ENCODE results near the gene HID1.
"Not testable (repeated sequence)": the region's sequence is repeated elsewhere in the genome, so short reads cannot be mapped to it uniquely, and the experiment has no call there.

HID1 gene, protein sequence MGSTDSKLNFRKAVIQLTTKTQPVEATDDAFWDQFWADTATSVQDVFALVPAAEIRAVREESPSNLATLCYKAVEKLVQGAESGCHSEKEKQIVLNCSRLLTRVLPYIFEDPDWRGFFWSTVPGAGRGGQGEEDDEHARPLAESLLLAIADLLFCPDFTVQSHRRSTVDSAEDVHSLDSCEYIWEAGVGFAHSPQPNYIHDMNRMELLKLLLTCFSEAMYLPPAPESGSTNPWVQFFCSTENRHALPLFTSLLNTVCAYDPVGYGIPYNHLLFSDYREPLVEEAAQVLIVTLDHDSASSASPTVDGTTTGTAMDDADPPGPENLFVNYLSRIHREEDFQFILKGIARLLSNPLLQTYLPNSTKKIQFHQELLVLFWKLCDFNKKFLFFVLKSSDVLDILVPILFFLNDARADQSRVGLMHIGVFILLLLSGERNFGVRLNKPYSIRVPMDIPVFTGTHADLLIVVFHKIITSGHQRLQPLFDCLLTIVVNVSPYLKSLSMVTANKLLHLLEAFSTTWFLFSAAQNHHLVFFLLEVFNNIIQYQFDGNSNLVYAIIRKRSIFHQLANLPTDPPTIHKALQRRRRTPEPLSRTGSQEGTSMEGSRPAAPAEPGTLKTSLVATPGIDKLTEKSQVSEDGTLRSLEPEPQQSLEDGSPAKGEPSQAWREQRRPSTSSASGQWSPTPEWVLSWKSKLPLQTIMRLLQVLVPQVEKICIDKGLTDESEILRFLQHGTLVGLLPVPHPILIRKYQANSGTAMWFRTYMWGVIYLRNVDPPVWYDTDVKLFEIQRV
- total RNA-seq: 1.7 to 9.8 (median 8.6) reads per million in 3 experiments

DNA sequence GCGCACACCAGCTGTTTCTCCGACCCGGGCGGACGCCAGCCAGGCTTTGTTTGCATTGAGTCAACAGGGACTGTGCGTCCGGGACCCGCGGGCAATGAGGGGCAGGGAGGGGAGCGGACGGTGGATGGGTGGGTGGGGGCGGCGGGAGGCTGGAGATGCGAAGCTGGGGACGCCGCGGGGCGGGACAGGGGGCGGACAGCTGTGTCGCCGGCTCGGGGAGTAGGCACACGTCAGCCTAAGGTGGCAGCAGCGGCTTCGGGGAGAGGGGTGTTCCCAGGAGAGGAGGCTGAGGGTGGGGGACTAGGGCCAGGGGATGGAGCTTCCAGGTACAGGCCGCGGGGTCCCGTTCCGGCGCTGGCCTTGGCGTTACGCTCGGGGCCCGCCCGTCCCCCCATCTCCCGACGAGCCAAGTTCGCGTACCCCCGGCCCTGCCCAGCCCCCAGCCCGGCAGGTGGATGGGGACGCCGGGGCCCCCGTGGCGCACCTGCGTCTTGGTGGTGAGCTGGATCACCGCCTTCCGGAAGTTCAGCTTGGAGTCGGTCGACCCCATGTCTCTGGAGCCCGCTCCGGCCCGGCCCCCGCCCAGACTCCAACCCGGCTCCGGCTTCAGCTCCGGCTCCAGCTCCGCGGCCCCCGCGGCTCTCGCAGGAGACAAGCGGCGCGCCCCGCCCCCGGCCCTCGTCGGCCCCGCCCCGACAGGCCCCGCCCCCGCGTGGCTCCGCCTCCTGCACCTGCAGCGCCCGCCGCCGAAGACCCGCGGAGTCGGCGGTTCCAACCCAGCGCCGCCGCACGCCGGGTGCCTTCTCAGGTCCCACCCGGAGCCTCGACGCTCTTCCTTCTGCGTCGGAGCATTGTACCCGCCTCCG lies at the start of gene HID1:
TSS of gene HID1 (minus strand) at position 653 of the 866 bp plus-strand sequence. CDS start at position 550, 103 bp downstream.
- peak; percentile 64 for DNase-seq

DNA sequence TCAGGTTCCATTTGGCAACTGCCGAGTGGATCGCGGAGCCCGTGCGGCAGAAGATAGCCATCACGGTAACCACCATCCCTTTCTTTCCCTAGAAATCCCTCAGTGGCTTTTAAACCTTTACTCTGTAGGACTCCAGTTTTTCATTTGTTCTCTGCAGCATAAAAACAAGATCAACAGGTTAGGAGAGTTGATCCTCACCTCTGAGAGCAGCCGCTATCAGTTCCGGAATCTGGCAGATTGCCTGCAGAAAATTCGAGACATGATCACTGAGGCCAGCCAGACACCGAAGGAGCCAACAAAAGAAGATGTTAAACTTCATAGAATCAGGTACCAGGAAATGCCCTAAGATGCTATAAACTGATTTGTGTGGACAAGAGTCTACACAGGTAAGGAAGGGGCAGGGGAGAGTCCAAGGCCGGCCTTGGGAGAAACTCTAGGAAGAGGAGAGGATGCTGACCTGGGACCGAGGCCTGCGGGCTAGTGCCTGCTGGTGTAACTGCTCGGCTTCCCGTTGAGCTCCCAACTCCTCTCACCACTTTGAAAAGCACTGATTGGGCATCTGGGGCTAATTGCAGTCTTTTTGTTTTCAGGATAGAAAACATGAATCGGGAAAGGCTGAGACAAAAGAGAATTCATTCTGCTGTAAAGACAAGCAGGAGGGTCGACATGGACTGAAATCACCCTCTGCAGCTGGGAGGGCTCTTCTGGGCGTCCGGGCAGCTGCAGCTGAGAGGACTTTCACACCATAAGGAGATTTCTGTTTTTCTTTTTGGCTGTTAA lies 48.0 kb upstream of the HID1 start:
- no peak for DNase-seq

DNA sequence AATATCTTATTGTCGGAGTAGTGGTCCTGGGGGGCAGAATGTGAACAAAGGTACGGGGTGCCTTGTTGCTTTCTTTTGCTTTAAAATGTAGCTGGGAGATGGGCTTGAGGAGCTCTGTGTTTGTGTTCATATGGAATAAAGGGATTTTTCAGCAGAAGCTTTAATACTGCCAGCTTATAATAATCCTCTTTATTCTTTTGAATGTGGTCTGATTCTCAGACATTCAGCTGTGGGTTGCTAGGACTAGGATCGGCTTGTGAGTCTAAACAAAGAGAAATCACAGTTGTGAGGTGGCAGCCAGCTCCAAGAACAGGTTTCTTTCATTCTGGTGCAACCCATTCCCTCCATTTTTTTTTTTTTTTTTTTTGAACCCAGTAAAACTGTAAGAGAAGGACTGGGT lies 47.2 kb upstream of the HID1 start:
- no peak for DNase-seq

DNA sequence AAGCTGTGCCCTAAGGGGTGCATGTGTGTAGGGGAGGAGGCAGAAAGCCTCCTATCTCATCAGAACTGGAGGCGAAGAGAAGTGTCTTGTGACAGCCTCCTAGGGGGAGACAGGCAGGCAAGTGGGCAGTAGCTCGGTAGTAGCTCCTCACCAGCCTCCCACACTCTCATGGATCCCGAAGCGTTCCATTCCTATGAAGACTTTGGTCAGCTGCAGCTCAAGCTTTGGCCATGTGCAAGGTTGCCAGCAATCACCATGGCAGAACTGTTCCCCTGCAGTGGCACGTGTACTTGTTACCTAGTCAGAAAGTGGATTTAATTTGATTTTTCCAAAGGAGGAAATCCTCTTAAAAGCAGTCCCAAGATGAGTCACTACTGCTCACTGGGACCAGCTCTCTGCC lies 46.6 kb upstream of the HID1 start:
- DNase-seq: no peak

DNA sequence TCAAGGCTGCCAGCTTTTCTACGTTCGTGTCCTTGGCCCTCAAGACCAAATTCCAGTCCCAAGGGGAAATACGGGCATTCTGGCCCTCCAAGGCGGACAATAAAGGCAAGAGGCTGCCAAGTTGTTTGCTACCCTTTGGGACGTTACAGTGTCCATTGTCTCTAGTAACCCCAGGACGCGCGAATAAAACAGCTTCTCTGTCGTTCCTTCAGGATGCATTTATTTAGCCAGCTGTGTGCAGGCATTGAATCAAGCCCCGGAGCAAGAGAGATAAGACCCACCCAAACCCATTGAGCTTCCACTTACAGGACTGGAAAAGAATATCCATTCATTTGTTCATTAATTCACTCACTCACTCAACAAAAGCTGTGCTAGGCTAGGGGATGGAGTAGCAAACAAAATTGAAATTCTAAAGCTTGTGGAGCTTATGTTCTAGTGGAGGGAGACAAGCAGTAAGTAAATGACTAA lies 40.6 kb upstream of the HID1 start:
- no peak for DNase-seq

DNA sequence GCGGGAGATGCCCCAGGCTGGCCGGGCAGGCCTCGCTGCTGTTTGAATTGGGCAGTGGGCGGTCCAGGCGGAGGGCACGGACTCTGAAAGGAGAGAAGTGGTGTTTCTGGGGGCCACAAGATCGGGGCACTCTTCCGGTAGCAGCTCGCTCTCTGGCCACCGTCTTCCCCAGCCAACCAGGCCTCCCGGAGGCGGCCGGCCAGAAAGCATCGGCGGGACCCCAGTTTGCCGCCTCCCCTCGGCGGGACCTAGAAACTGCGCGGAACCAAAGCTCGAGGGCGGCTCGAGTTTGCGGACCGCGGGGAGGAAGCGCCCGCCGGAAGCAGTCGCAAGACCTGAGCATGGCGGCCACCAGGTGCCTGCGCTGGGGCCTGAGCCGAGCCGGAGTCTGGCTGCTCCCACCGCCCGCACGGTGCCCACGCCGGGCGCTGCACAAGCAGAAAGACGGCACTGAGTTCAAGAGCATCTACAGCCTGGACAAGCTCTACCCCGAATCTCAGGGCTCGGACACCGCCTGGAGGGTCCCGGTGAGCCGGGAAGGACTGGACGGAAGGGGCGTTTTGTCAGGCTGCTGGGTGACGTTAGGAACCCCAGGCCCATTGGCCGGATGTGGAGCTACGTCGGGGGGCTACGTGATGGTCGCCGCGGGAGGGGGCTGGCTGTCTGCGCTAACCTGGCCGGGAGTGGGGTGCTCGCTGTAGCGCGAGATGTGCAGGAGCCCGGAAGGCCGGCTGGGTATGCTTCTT lies 40.0 kb upstream of the HID1 start, which contains the start of gene MRPL58:
TSS of gene MRPL58 (plus strand) at position 325 of the 746 bp plus-strand sequence. CDS start at position 342, 17 bp downstream.
- DNase-seq: peak; percentile 71

DNA sequence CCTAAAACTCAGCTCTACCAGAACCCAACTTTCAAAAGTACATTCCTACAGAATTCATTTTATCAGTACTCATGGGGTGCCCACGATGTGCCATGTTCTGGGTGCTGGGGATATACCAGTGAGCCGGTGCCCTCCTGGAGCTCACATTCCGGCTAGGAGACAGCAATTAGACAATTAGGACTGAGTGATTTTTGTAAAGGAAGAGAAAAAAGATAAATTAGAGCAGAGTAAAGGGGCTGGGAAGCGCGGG lies 39.5 kb upstream of the HID1 start:
- no peak for DNase-seq

DNA sequence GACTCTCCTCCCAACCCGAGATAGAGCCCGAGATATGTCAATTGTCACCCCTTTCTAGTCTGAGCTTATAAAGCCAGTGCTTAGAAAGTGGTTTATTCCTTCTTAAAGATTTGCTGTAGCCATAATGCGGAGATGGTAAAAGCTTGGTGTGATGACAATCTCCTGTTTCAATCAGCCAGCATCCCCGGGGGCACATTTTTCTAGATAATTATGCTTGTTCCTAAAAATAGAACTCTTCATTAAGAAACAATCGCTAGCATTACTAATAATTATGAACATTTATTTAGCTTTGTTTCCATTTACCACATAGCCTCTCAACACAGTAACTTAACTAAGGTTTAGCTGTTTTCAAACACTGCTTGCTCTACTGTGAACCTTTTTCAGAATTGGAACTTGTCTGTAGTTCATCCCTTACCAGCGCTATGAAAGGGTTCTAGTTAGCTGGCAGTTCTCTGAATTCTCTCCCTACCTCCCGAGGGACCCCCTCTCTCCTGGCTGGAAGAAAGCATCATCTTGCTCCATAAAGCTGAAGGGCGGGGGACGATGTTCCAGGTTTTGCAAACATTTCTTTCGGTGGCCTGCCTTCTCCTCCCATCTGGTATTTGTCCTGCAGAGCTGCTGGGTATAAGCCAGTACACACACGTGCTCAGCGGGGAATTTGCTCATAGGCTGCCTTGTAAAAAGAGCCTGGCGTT lies 39.0 kb upstream of the HID1 start:
- DNase-seq: no peak

DNA sequence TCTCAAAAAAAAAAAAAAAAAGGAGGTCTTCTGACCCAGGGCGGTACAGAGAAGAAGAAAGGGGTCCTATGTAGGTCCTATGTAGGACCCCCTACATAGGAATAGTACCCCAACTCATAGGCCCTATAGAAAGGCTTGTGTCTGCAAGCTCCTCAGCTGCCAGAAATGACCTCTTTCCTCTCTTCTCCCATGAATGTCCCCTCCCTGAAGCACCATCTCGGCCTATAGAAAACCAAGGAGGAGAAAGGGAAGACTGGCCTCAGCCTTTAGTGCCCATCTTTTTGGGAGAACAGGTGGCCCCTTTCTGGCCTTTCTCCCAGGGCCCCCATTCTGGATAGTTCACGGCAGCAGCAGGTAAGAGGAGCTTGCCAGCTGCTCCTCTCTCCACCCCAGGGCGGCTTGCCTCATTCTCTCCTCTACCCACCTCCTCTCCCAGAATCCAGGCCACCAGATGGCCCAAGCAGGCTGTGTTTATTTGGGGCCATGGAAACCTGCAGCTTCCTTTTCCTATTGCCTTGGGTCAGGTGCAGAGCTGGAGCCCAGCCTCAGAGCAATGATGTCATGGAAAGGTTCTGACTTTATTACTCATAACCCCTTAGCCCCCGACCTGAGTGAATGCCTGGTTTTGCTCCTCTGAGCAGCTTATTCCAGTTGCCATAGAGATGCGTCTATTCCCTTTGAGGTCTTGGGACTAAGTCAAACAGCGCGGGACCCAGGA lies 38.3 kb upstream of the HID1 start:
- DNase-seq: no peak

DNA sequence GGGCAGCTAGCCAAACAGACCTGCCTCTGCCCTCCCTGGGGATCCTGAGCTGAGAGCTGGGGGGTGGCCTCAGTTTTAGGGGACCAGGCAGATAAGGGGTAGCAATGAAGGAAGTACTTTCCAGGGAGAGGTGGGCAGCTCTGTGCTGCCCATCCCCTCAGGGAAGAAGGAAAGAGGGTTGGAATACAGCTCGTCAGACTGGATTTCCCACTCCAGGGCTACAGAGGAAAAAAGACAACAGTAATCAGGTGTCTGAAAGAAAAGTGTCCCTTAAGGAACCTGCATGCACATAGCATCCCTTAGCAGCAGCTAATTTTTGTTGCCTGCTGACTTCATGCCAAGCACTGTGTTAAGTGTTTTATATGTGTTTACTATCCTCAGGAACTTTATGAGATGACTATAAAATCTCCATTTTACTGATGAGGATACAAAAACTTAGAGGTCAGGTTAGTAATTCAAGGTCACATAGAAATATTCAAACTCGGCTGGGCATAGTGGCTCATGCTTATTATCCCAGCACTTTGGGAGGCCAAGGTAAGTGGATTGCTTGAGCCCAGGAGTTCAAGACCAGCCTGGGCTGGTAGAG lies 36.7 kb upstream of the HID1 start:
- DNase-seq: no peak

DNA sequence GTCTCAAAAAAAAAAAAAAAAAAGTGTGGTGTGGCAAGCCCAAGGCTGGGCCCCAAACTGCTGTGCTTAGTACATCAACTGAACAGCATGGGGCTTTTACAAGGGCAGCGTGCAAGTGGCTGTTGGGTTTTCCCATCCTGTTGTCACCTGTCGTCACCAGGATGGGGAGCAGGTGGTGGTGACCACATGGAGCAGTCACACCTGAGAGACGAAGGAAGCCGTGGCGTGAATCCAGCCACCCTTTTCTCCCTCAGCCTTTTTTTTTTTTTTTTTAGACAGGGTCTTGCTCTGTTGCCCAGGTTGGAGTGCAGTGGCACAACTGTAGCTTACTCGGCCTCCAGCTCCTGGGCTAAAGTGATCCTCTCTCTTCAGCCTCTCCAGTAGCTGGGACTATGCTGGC lies 35.8 kb upstream of the HID1 start:
- no peak for DNase-seq

DNA sequence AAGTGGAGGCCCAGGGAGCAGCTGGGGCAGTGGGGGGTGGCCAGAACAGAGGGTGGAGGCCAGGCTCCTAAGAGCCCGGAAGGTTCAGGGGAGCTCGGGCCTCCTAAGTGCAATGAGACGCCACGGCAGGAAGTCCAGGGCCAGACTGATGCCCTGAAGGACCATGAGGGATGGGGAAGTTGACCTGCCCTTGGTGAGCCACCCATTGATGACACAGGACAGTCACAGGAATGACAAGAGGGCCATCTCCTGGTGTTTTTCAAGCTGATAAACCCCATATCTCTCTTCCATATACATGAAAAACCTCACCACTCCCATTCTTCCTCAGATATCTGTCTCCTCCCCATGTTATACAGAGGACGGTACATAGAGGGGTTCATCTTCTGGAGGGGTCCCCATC lies 34.1 kb upstream of the HID1 start:
- DNase-seq: no peak

DNA sequence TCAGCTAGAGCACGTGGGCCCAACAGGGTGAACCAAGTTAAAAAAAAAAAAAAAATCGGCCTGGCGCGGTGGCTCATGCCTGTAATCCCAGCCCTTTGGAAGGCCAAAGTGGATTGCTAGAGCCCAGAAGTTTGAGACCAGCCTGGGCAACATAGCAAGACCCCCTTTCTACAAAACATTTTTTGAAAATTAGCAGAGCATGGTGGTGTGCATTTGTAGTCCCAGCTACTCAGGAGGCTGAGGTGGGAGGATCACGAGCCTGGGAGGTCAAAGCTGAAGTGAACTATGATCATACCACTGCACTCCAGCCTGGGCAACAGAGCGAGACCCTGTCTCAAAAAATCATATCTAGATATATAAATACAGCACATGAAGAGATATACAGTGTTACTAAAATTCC lies 33.5 kb upstream of the HID1 start:
- DNase-seq: not testable (repeated sequence)

DNA sequence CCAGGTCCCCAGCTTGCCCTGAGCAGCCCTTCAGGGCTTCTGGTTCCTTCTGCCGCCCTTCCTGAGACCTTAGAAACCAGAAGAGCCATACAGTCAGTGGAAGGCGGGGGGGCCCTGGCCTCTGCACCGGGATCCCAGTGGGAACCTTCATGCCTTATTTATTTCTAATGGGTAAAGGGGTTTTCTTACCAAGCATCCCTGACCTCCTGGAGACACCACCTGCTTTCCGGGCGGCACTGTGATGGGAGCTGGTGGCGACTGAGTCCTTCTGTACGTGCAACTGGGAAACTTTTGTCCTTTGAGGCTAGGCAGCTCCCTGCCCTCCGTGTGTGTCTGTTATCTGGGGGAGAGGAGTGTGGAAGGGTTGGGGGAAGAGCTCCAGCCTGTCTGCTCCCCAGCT lies 32.7 kb upstream of the HID1 start:
- DNase-seq: no peak

DNA sequence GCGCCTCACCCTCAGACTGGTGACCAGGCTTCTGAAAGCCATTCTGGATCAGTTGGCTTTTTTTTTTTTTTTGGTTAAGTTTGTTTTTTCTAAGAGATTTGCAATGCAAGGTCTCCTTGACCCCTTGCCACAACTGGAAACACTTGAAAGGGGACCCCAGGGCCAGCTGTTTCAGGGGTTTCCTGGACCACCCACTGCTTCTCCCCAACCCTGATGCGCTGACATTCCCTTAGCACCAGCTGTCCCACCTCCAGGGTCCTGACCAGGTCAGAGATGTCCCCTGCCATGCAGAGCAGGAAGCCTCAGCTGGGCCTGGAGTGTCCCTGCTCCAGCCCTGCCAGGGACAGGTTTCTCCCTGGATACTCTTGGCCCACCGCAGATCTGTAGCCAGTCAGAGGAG lies 31.8 kb upstream of the HID1 start:
- DNase-seq: no peak

DNA sequence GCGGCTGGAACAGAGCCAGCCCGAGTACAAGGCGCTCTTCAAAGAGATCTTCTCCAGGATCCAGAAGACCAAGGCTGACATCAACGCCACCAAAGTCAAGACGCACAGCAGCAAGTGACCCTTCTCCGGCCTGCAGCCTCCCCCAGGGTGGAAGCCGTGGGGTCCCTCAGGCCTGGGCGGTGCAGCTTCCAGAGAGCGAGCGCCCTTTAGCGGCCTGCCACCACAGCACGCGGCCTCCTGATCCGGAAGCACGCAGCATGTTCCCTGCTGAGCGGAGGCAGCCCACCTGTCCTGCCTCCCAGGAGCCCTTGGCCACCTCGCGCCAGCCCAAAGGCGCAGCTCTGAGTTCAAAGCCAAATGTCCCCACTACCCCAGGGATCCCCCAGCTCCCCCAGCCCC lies 31.4 kb upstream of the HID1 start:
- no peak for DNase-seq

DNA sequence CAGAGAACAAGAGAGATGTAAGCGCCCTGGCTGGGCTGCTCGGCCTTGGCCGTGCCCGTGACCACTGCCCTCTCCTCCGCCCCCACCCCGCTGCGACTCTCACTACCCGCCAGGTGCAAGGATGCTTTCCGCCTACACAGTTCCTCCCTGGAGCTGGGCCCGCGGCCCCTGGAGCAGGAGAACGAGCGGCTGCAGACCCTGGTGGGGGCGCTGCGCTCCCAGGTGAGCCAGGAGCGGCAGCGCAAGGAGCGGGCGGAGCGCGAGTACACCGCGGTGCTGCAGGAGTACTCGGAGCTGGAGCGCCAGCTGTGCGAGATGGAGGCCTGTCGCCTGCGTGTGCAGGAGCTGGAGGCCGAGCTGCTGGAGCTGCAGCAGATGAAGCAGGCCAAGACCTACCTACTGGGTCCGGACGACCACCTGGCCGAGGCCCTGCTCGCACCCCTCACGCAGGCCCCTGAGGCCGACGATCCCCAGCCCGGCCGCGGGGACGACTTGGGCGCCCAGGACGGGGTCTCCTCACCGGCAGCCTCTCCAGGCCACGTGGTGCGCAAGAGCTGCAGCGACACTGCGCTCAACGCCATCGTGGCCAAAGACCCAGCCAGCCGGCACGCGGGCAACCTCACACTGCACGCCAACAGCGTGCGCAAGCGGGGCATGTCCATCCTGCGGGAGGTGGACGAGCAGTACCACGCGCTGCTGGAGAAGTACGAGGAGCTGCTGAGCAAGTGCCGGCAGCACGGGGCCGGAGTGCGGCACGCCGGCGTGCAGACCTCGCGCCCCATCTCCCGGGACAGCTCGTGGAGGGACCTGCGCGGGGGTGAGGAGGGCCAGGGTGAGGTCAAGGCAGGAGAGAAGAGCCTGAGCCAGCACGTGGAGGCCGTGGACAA lies 30.8 kb upstream of the HID1 start:
- no peak for DNase-seq

DNA sequence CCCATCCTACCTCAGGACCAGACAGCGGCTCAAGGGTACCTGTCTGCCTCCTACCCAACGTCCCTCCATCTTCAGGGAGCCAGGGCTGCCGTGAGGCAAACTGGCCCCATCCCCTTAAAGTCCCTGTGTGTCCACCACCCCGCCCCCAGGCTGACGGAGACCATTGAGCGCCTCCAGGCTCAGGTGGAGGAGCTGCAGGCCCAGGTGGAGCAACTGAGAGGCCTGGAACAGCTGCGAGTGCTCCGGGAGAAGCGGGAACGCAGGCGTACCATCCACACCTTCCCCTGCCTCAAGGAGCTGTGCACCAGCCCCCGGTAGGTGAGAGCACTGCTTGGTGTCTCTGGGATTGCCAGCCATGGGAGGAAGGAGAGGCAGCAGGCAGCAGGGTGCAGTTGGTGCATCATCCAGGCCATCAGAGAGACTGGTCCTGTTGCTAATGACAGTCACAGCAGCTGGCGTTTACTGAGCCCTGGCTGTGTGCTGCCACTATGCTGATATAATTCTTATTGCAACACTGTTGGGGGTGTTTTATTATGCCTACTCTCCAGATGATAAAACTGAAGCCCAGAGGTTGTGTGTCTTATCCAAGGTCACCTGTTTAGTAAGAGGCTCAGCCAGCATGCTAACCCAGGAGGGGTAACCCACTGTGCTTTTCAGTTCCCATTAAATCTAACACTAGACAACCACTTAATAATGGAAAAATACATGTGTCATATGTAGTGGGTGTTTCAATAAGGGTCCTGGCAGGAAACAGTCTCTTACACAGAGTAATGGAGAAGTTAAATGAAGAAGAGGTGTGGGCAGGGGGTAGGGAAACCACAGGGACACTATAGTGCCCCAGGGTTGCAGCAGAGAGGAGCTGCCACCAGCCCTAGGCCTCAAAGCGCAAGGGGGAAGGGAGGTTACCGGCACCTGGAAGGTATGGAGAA lies 29.6 kb upstream of the HID1 start:
- DNase-seq: no peak
